HepG2 (cell line): ENCODE results near the gene H1-8. TPM values are rescaled to one million over a fixed set of nuclear protein-coding genes. Genes with fewer than 3 reads are reported as not detected.

ENCODE experiments used
- ATAC-seq: fragments of 200-7000 bp; cut with Tn5 transposase; 3 replicates; pipeline ENCODE4 v1.9.1; 2020; ENCODE audit warnings: mild to moderate bottlenecking, moderate library complexity
- BruUV-seq: library from RNA; stranded (reverse); fragments of 400-500 nt; replicated peaks from 2 replicates; lab custom pipeline; 2021; lab: Mats Ljungman, UMichigan
- CTCF ChIA-PET: fragments of 300-600 bp; formaldehyde crosslinking; extraction: SDS; loops from one replicate; lab custom pipeline; 2021; ENCODE audit warnings: low total read pairs, inconsistent platforms, low intra/inter-chr PET ratio; lab: Yijun Ruan, JAX
- POLR2A ChIA-PET: fragments of 350-600 bp; sonication (Branson Sonifier 250); formaldehyde crosslinking; loops from one replicate; lab custom pipeline; 2020; ENCODE audit warnings: antibody characterized with exemption, inconsistent platforms; lab: Yijun Ruan, JAX
- DNase-seq: peaks from one replicate; pipeline ENCODE4 v3.0.0-alpha.2; 2015; ENCODE audit warnings: low spot score
- FAIRE-seq: peaks from 3 replicates; lab custom pipeline; 2011; peaks lifted over from hg19 to GRCh38; lab: Jason Lieb, UNC
- H2AFZ ChIP-seq: one replicate; pipeline ENCODE4 v1.6.1; 2011; ENCODE audit warnings: low read length, inconsistent platforms
- H3K27ac ChIP-seq: fragments of 300-600 bp; 3 replicates; pipeline ENCODE4 v1.8.0; 2011; ENCODE audit warnings: mixed run types, mild to moderate bottlenecking, mixed read lengths, low read length, inconsistent platforms; ENCODE audit not compliant: insufficient read depth; ENCODE audit errors: extremely low read length
- H3K27me3 ChIP-seq, 2 experiments: fragments of 200-600 bp in 1 of 2; 2 replicates in 1 of 2; 3 replicates in 1 of 2; pipeline versions ENCODE4 v1.6.0 to v1.8.0; 2011; ENCODE audit warnings: low read length in 2 of 2, mild to moderate bottlenecking in 2 of 2, moderate library complexity in 2 of 2, inconsistent platforms in 1 of 2; ENCODE audit not compliant: insufficient read depth in 2 of 2, control insufficient read depth in 1 of 2
- H3K36me3 ChIP-seq, 2 experiments: fragments of 200-600 bp in 1 of 2; replicated peaks in 1 of 2; 2 replicates in 1 of 2; 3 replicates in 1 of 2; pipeline versions ENCODE4 v1.5.1 to v1.8.0; 2011; ENCODE audit warnings: low read length in 2 of 2, inconsistent platforms in 1 of 2; ENCODE audit not compliant: insufficient read depth in 2 of 2, control insufficient read depth in 1 of 2
- H3K4me1 ChIP-seq: 2 replicates; pipeline ENCODE4 v1.5.1; 2012; ENCODE audit warnings: low read length, inconsistent platforms; ENCODE audit not compliant: insufficient read depth
- H3K4me2 ChIP-seq: 2 replicates; pipeline ENCODE4 v1.6.0; 2011; ENCODE audit warnings: low read depth, low read length, inconsistent platforms
- H3K4me3 ChIP-seq, 3 experiments: fragments of 200-600 bp in 1 of 3; sonication (generic), shearing (Covaris generic) in 1 of 3; replicated peaks in 1 of 3; 2 replicates each; pipeline ENCODE4 v1.5.1; 2011 to 2016; ENCODE audit warnings: low read length in 3 of 3, inconsistent platforms in 2 of 3, low read depth in 2 of 3, mild to moderate bottlenecking in 2 of 3, control low read depth in 1 of 3, mixed read lengths in 1 of 3; ENCODE audit not compliant: insufficient read depth in 1 of 3
- H3K79me2 ChIP-seq: one replicate; pipeline ENCODE4 v1.6.1; 2011; ENCODE audit warnings: low read length, inconsistent platforms; ENCODE audit not compliant: insufficient read depth
- H3K9ac ChIP-seq: 2 replicates; pipeline ENCODE4 v1.6.0; 2011; ENCODE audit warnings: mild to moderate bottlenecking, low read depth, low read length, inconsistent platforms; ENCODE audit not compliant: insufficient read depth
- H3K9me3 ChIP-seq: 2 replicates; pipeline ENCODE4 v1.5.1; 2012; ENCODE audit warnings: mild to moderate bottlenecking, low read length
- H4K20me1 ChIP-seq: 2 replicates; pipeline ENCODE4 v1.6.0; 2011; ENCODE audit warnings: inconsistent platforms, mild to moderate bottlenecking, low read length, moderate library complexity; ENCODE audit not compliant: insufficient read depth
- HDAC1 ChIP-seq: sonication (generic); formaldehyde crosslinking; IDR thresholded peaks from 2 replicates; pipeline ENCODE4 v1.5.1; 2020; ENCODE audit warnings: mild to moderate bottlenecking, missing genetic modification reagents
- HNF1B ChIP-seq: sonication (generic); formaldehyde crosslinking; IDR thresholded peaks from 2 replicates; pipeline ENCODE4 v1.5.1; 2020; ENCODE audit warnings: mild to moderate bottlenecking, moderate library complexity, missing genetic modification reagents
- PATZ1 ChIP-seq: sonication (generic); formaldehyde crosslinking; IDR thresholded peaks from 2 replicates; pipeline ENCODE4 v1.4.0; 2020; ENCODE audit warnings: missing genetic modification reagents
- RAD51 ChIP-seq: fragments of 450-650 bp; IDR thresholded peaks from 2 replicates; pipeline ENCODE4 v1.6.1; 2016; ENCODE audit warnings: borderline replicate concordance
- RARA ChIP-seq: IDR thresholded peaks from 2 replicates; pipeline ENCODE4 v1.6.1; 2016; ENCODE audit warnings: missing genetic modification reagents, missing compliant biosample characterization
- RFXAP ChIP-seq: sonication (generic); formaldehyde crosslinking; IDR thresholded peaks from 2 replicates; pipeline ENCODE4 v1.4.0; 2020; ENCODE audit warnings: missing genetic modification reagents, borderline replicate concordance
- SIN3A ChIP-seq: IDR thresholded peaks from 2 replicates; pipeline ENCODE4 v1.6.1; 2011; ENCODE audit warnings: low read depth, mild to moderate bottlenecking, control low read depth, low read length, borderline replicate concordance
- TFAP4 ChIP-seq: sonication (generic); IDR thresholded peaks from 2 replicates; pipeline ENCODE4 v1.6.1; 2016; ENCODE audit warnings: low read depth, borderline replicate concordance
- ZKSCAN8 ChIP-seq: IDR thresholded peaks from 2 replicates; pipeline ENCODE4 v1.6.1; 2016; ENCODE audit warnings: borderline replicate concordance, missing genetic modification reagents, missing compliant biosample characterization
- ZMYM3 ChIP-seq: sonication (generic); formaldehyde crosslinking; IDR thresholded peaks from 2 replicates; pipeline ENCODE4 v1.5.1; 2020; ENCODE audit warnings: mild to moderate bottlenecking, missing genetic modification reagents
- ZNF142 ChIP-seq: sonication (generic); formaldehyde crosslinking; IDR thresholded peaks from 2 replicates; pipeline ENCODE4 v1.4.0; 2020; ENCODE audit warnings: missing genetic modification reagents
- ZNF232 ChIP-seq: sonication (generic); formaldehyde crosslinking; IDR thresholded peaks from 2 replicates; pipeline ENCODE4 v1.4.0; 2020; ENCODE audit warnings: missing genetic modification reagents, borderline replicate concordance
- ZNF792 ChIP-seq: IDR thresholded peaks from 2 replicates; pipeline ENCODE4 v1.6.1; 2016
- ZSCAN29 ChIP-seq: sonication (generic); formaldehyde crosslinking; conservative IDR thresholded peaks from 2 replicates; pipeline ENCODE4 v1.4.0; 2020; ENCODE audit warnings: mild to moderate bottlenecking, missing genetic modification reagents
- WGBS: methylation state at CpG from one replicate; pipeline ENCODE4 v1.1.6; 2017; ENCODE audit warnings: low lambda C conversion rate; 5-methylcytosine and 5-hydroxymethylcytosine counted together
- in situ Hi-C: cut with HindIII; loops from 2 replicates; pipeline ENCODE4 v1.10.0; 2017; ENCODE audit warnings: low pct_unique_long_range_greater_than_20kb; ENCODE audit not compliant: extremely low pct_ligation_motif_present
- intact Hi-C: fragments of 100-400 bp; cut with micrococcal nuclease; formaldehyde crosslinking; loops from one replicate; pipeline ENCODE4 v1.10.0; 2022; ENCODE audit not compliant: unreplicated experiment
- polyA plus RNA-seq, 8 experiments: library from polyadenylated mRNA; depleted of rRNA in 3 of 8; stranded (reverse) in 7 of 8; unstranded in 1 of 8; fragments of >200 nt; fragmentation: Illumina TruSeq in 4 of 8; extraction: Trizol in 4 of 8; gene quantifications; 2 replicates each; pipeline versions ENCODE4 v1.2.1 to v1.2.3, GENCODE V29; 2011 to 2016; ENCODE audit warnings: low read depth in 4 of 8, missing spikeins in 1 of 8, mixed read lengths in 1 of 8; ENCODE audit not compliant: insufficient read depth in 1 of 8
- total RNA-seq, 5 experiments: library from RNA; depleted of rRNA; stranded (reverse); fragments of >200 nt; fragmentation: Illumina TruSeq; extraction: Trizol; gene quantifications; 2 replicates each; pipeline ENCODE4 v1.2.3, GENCODE V29; 2016; ENCODE audit warnings: low read depth in 1 of 5

Gene H1-8
- total and polyA plus RNA-seq, 2 of the 13 experiments (the other 11 are each of a cell fraction or from before 2014, with no cell fraction given) = 0.08 TPM; not detected in 1

- ChIA-PET POLR2A (interaction anchor here (0.7 to 3.6 kb wide), 15 partner anchors 9 to 218 kb away, joined by 3 to 33 read pairs (median 6); partner anchors contain the start of gene H1-8), CTCF (no interaction called here)
- H3K27ac ChIP-seq = peak overlapping the region; percentile 66
- no peaks in the 10 kb centered on the region for H3K9me3 ChIP-seq
- peak overlapping the region; percentile 28 for H3K9ac ChIP-seq
- H2AFZ ChIP-seq = peak overlapping the region; percentile 30
- TSS peak; percentile 61 for BruUV-seq
- no peaks in the 10 kb centered on the region for H4K20me1 ChIP-seq
- H3K4me3 ChIP-seq = peak overlapping the region; percentile 3 to 59 (median 30); a peak in 5 of 6 replicates
- intact Hi-C loops = no loop called here
- in situ Hi-C loops = no loop called here
- peaks cover 79% of the 10 kb centered on the region for H3K4me1 ChIP-seq
- no peaks in the 10 kb centered on the region for H3K36me3 ChIP-seq
- DNase-seq (peak; percentile 62), ATAC-seq (peak; percentile 60), FAIRE-seq (peak; percentile 34)
- no peaks in the 10 kb centered on the region for H3K27me3 ChIP-seq
- WGBS = 0% methylated on average over 2 of the region's 4 CpGs
- peak overlapping the region; percentile 81 for H3K4me2 ChIP-seq
- no peaks in the 10 kb centered on the region for H3K79me2 ChIP-seq
- TF ChIP-seq TFAP4 = peak; percentile 24; the same call in 1 of the 2 replicates
- no peak for TF ChIP-seq RAD51
- TF ChIP-seq ZNF142 (CRISPR knock-in tag) = 0 out of 2 replicates have a peak, but pooled peaks have one; percentile 12
- 0 out of 2 replicates have a peak, but pooled peaks have one; percentile 15 for TF ChIP-seq HNF1B (CRISPR knock-in tag)
- no peak for TF ChIP-seq ZNF232 (CRISPR knock-in tag)
- no peak for TF ChIP-seq ZNF792 (CRISPR knock-in tag)
- TF ChIP-seq PATZ1 = peak; percentile 38
- TF ChIP-seq ZKSCAN8 (CRISPR knock-in tag) = no peak
- TF ChIP-seq RFXAP (CRISPR knock-in tag) = 0 out of 2 replicates have a peak, but pooled peaks have one; percentile 29
- TF ChIP-seq ZMYM3 (CRISPR knock-in tag) = 0 out of 2 replicates have a peak, but pooled peaks have one; percentile 2
- TF ChIP-seq RARA (CRISPR knock-in tag) = peak; percentile 47
- no peak for TF ChIP-seq SIN3A
- no peak for TF ChIP-seq ZSCAN29 (CRISPR knock-in tag)
- TF ChIP-seq HDAC1 = peak; percentile 32; the same call in 1 of the 2 replicates
Observed at GRCh38 chr3:129534428-129535027, 8.4 kb upstream of the H1-8 start.
